ENCODE data around the gene LIPA. TPM values are rescaled to one million over a fixed set of nuclear protein-coding genes. Genes with fewer than 3 reads are reported as not detected.
"Not testable (repeated sequence)": the region's sequence is repeated elsewhere in the genome, so short reads cannot be mapped to it uniquely, and the experiment has no call there.

The LIPA gene
- total and polyA plus RNA-seq, 7 donors, result 7.6 to 14.2 (median 10.3) TPM

GRCh38 chr10:89171996-89172395 is 79.6 kb downstream of the LIPA start:
- no peak overlapping the region for H3K4me3 ChIP-seq
- no peaks in the 10 kb centered on the region for H3K9me3 ChIP-seq
- 84 to 86% (median 86%) methylated on average over 4 of the region's 4 CpGs for WGBS, 3 donors
- intact Hi-C loops (cut with DNase I), result no loop called here
- no peak overlapping the region for H3K27ac ChIP-seq
- H3K36me3 ChIP-seq (ENCODE audit: insufficient read depth in 1 of 2, low read depth in 1 of 2), result no peaks in the 10 kb centered on the region
- DNase-seq (no peak), ATAC-seq (no peak)
- H3K27me3 ChIP-seq (ENCODE audit: insufficient read depth in 3 of 3, low read length in 2 of 3), result no peaks in the 10 kb centered on the region
- no peak for TF ChIP-seq CTCF (IDR thresholded peaks at IDR 0.05)
- no peaks in the 10 kb centered on the region for H3K4me1 ChIP-seq

GRCh38 chr10:89171263-89171872 is 80.2 kb downstream of the LIPA start:
- H3K9me3 ChIP-seq, result no peaks in the 10 kb centered on the region
- no peak for ATAC-seq
- H3K27ac ChIP-seq, result no peak overlapping the region
- H3K27me3 ChIP-seq (ENCODE audit: insufficient read depth in 3 of 3, low read length in 2 of 3), result no peaks in the 10 kb centered on the region
- H3K4me3 ChIP-seq, result no peak overlapping the region
- TF ChIP-seq CTCF (IDR thresholded peaks at IDR 0.05), result no peak
- no peaks in the 10 kb centered on the region for H3K36me3 ChIP-seq (ENCODE audit: insufficient read depth in 1 of 2, low read depth in 1 of 2)
- intact Hi-C loops (cut with DNase I), result no loop called here
- 64 to 89% (median 87%) methylated on average over 2 of the region's 2 CpGs for WGBS, 3 donors
- no peaks in the 10 kb centered on the region for H3K4me1 ChIP-seq
- no peak for DNase-seq

- H3K36me3 ChIP-seq (ENCODE audit: insufficient read depth in 1 of 2, low read depth in 1 of 2); ATAC-seq: not testable (repeated sequence)
- 88 to 92% (median 90%) methylated on average over 9 of the region's 9 CpGs for WGBS, 3 donors
These were observed 83.1 kb downstream of the LIPA start for GRCh38 chr10:89168354-89168900.

GRCh38 chr10:89167915-89168314 is 83.7 kb downstream of the LIPA start:
- no peaks in the 10 kb centered on the region for H3K36me3 ChIP-seq (ENCODE audit: insufficient read depth in 1 of 2, low read depth in 1 of 2)
- no peak overlapping the region for H3K4me3 ChIP-seq
- H3K9me3 ChIP-seq, result no peaks in the 10 kb centered on the region
- no peak overlapping the region for H3K27ac ChIP-seq
- ATAC-seq, result no peak
- intact Hi-C loops (cut with DNase I), result no loop called here
- DNase-seq, result no peak
- no peaks in the 10 kb centered on the region for H3K4me1 ChIP-seq
- no peak for TF ChIP-seq CTCF (IDR thresholded peaks at IDR 0.05)
- peaks cover 0 to 7% (median 0%) of the 10 kb centered on the region in 3 donors for H3K27me3 ChIP-seq (ENCODE audit: insufficient read depth in 3 of 3, low read length in 2 of 3)

More at GRCh38 chr10:89168354-89168900, 83.1 kb downstream of the LIPA start:
- H3K4me3 ChIP-seq; H3K27me3 ChIP-seq (ENCODE audit: insufficient read depth in 3 of 3, low read length in 2 of 3); intact Hi-C loops (cut with DNase I); H3K27ac ChIP-seq; H3K4me1 ChIP-seq; DNase-seq; H3K9me3 ChIP-seq: not testable (repeated sequence)

- no peak for DNase-seq
These were observed 85.7 kb downstream of the LIPA start for GRCh38 chr10:89165923-89166322.

More at GRCh38 chr10:89165923-89166322, 85.7 kb downstream of the LIPA start:
- Histone ChIP-seq H3K27ac (no peak overlapping the region), H3K9me3 (no peaks in the 10 kb centered on the region), H3K27me3 (ENCODE audit: insufficient read depth in 3 of 3, low read length in 2 of 3) (peaks cover 0 to 7% (median 0%) of the 10 kb centered on the region in 3 donors), H3K36me3 (ENCODE audit: insufficient read depth in 1 of 2, low read depth in 1 of 2) (no peaks in the 10 kb centered on the region), H3K4me1 (no peaks in the 10 kb centered on the region), H3K4me3 (no peak overlapping the region)
- intact Hi-C loops (cut with DNase I), result no loop called here
- ATAC-seq, result no peak
- WGBS, 3 donors, result 76 to 84% (median 79%) methylated on average over 4 of the region's 4 CpGs
- TF ChIP-seq CTCF (IDR thresholded peaks at IDR 0.05), result no peak
